Measurements from ENCODE around the gene ZNF600. TPM values are rescaled to one million over a fixed set of nuclear protein-coding genes. Genes with fewer than 3 reads are reported as not detected.
"Not testable (repeated sequence)": the region's sequence is repeated elsewhere in the genome, so short reads cannot be mapped to it uniquely, and the experiment has no call there.

ZNF600 gene
- total and polyA plus RNA-seq, 2 donors = 7.1 to 17.3 TPM

GRCh38 chr19:52809801-52810200 lies 23.2 kb upstream of the ZNF600 start:
- peaks cover 15 to 22% of the 10 kb centered on the region in 2 donors for H3K9me3 ChIP-seq (ENCODE audit: control insufficient read depth in 2 of 2, insufficient read depth in 1 of 2, low read length in 1 of 2)
- DNase-seq (ENCODE audit: low read depth in 6 of 9, low spot score in 9 of 9) = no peak
- no peaks in the 10 kb centered on the region for H3K4me1 ChIP-seq (ENCODE audit: control insufficient read depth in 2 of 2, insufficient read depth in 2 of 2, low read length in 2 of 2)
- no peaks in the 10 kb centered on the region for H3K27me3 ChIP-seq (ENCODE audit: control insufficient read depth in 2 of 2, insufficient read depth in 1 of 2, low read length in 1 of 2)
- H3K4me3 ChIP-seq (ENCODE audit: low read length in 2 of 2) = no peak overlapping the region
- no peak overlapping the region for H3K27ac ChIP-seq (ENCODE audit: low read depth in 1 of 2, low read length in 1 of 2)
- peaks cover 29 to 43% of the 10 kb centered on the region in 2 donors for H3K36me3 ChIP-seq (ENCODE audit: control insufficient read depth in 2 of 2, insufficient read depth in 2 of 2, low read length in 1 of 2)
- WGBS = 97% methylated on average over 32 of the region's 32 CpGs

- not testable (repeated sequence) for H3K4me3 ChIP-seq (ENCODE audit: low read length in 2 of 2)
- H3K9me3 ChIP-seq (ENCODE audit: control insufficient read depth in 2 of 2, insufficient read depth in 1 of 2, low read length in 1 of 2) = peaks cover 26 to 34% of the 10 kb centered on the region in 2 donors
- 97% methylated on average over 9 of the region's 9 CpGs for WGBS
Measured at GRCh38 chr19:52799950-52800640, 13.5 kb upstream of the ZNF600 start.

GRCh38 chr19:52789440-52789839 lies 2.8 kb upstream of the ZNF600 start:
- H3K27me3 ChIP-seq (ENCODE audit: control insufficient read depth in 2 of 2, insufficient read depth in 1 of 2, low read length in 1 of 2) = peaks cover 0 to 2% of the 10 kb centered on the region in 2 donors
- 96% methylated on average over 6 of the region's 6 CpGs for WGBS
- no peak for DNase-seq (ENCODE audit: low read depth in 6 of 9, low spot score in 9 of 9)
- peaks cover 0 to 4% of the 10 kb centered on the region in 2 donors for H3K36me3 ChIP-seq (ENCODE audit: control insufficient read depth in 2 of 2, insufficient read depth in 2 of 2, low read length in 1 of 2)
- H3K9me3 ChIP-seq (ENCODE audit: control insufficient read depth in 2 of 2, insufficient read depth in 1 of 2, low read length in 1 of 2) = peaks cover 0 to 11% of the 10 kb centered on the region in 2 donors
- H3K4me3 ChIP-seq (ENCODE audit: low read length in 2 of 2) = no peak overlapping the region
- H3K27ac ChIP-seq (ENCODE audit: low read depth in 1 of 2, low read length in 1 of 2) = no peak overlapping the region
- peaks cover 4 to 8% of the 10 kb centered on the region in 2 donors for H3K4me1 ChIP-seq (ENCODE audit: control insufficient read depth in 2 of 2, insufficient read depth in 2 of 2, low read length in 2 of 2)

More at GRCh38 chr19:52799950-52800640, 13.5 kb upstream of the ZNF600 start:
- H3K27me3 ChIP-seq (ENCODE audit: control insufficient read depth in 2 of 2, insufficient read depth in 1 of 2, low read length in 1 of 2); H3K4me1 ChIP-seq (ENCODE audit: control insufficient read depth in 2 of 2, insufficient read depth in 2 of 2, low read length in 2 of 2); H3K27ac ChIP-seq (ENCODE audit: low read depth in 1 of 2, low read length in 1 of 2); DNase-seq (ENCODE audit: low read depth in 6 of 9, low spot score in 9 of 9): not testable (repeated sequence)
- peaks cover 31 to 39% of the 10 kb centered on the region in 2 donors for H3K36me3 ChIP-seq (ENCODE audit: control insufficient read depth in 2 of 2, insufficient read depth in 2 of 2, low read length in 1 of 2)

- WGBS = 9% methylated on average over 23 of the region's 23 CpGs
- H3K9me3 ChIP-seq (ENCODE audit: control insufficient read depth in 2 of 2, insufficient read depth in 1 of 2, low read length in 1 of 2) = peaks cover 0 to 4% of the 10 kb centered on the region in 2 donors
- peak overlapping the region in 1 of 2 donors; percentile 68 for H3K27ac ChIP-seq (ENCODE audit: low read depth in 1 of 2, low read length in 1 of 2)
- peaks cover 4 to 8% of the 10 kb centered on the region in 2 donors for H3K4me1 ChIP-seq (ENCODE audit: control insufficient read depth in 2 of 2, insufficient read depth in 2 of 2, low read length in 2 of 2)
- peak overlapping the region; percentile 54 to 75 for H3K4me3 ChIP-seq (ENCODE audit: low read length in 2 of 2)
- peak in 2 of 9 donors; percentile 11 to 16 for DNase-seq (ENCODE audit: low read depth in 6 of 9, low spot score in 9 of 9)
- peaks cover 0 to 2% of the 10 kb centered on the region in 2 donors for H3K27me3 ChIP-seq (ENCODE audit: control insufficient read depth in 2 of 2, insufficient read depth in 1 of 2, low read length in 1 of 2)
- peaks cover 0 to 4% of the 10 kb centered on the region in 2 donors for H3K36me3 ChIP-seq (ENCODE audit: control insufficient read depth in 2 of 2, insufficient read depth in 2 of 2, low read length in 1 of 2)
Measured at GRCh38 chr19:52786078-52786463, 520 bp downstream of the ZNF600 start.

GRCh38 chr19:52785506-52785905 lies 1.1 kb downstream of the ZNF600 start:
- 95% methylated on average over 3 of the region's 3 CpGs for WGBS
- H3K4me3 ChIP-seq (ENCODE audit: low read length in 2 of 2) = peak overlapping the region in 1 of 2 donors; percentile 75
- DNase-seq (ENCODE audit: low read depth in 6 of 9, low spot score in 9 of 9) = no peak
- H3K4me1 ChIP-seq (ENCODE audit: control insufficient read depth in 2 of 2, insufficient read depth in 2 of 2, low read length in 2 of 2) = peaks cover 4 to 8% of the 10 kb centered on the region in 2 donors
- peaks cover 0 to 4% of the 10 kb centered on the region in 2 donors for H3K9me3 ChIP-seq (ENCODE audit: control insufficient read depth in 2 of 2, insufficient read depth in 1 of 2, low read length in 1 of 2)
- no peak overlapping the region for H3K27ac ChIP-seq (ENCODE audit: low read depth in 1 of 2, low read length in 1 of 2)
- H3K27me3 ChIP-seq (ENCODE audit: control insufficient read depth in 2 of 2, insufficient read depth in 1 of 2, low read length in 1 of 2) = peaks cover 0 to 2% of the 10 kb centered on the region in 2 donors
- peaks cover 0 to 4% of the 10 kb centered on the region in 2 donors for H3K36me3 ChIP-seq (ENCODE audit: control insufficient read depth in 2 of 2, insufficient read depth in 2 of 2, low read length in 1 of 2)

GRCh38 chr19:52782864-52783263 lies 3.7 kb downstream of the ZNF600 start:
- H3K4me1 ChIP-seq (ENCODE audit: control insufficient read depth in 2 of 2, insufficient read depth in 2 of 2, low read length in 2 of 2); H3K9me3 ChIP-seq (ENCODE audit: control insufficient read depth in 2 of 2, insufficient read depth in 1 of 2, low read length in 1 of 2); H3K27me3 ChIP-seq (ENCODE audit: control insufficient read depth in 2 of 2, insufficient read depth in 1 of 2, low read length in 1 of 2); H3K36me3 ChIP-seq (ENCODE audit: control insufficient read depth in 2 of 2, insufficient read depth in 2 of 2, low read length in 1 of 2); H3K27ac ChIP-seq (ENCODE audit: low read depth in 1 of 2, low read length in 1 of 2); H3K4me3 ChIP-seq (ENCODE audit: low read length in 2 of 2); DNase-seq (ENCODE audit: low read depth in 6 of 9, low spot score in 9 of 9): not testable (repeated sequence)
- WGBS = over 99% methylated on average over 2 of the region's 2 CpGs

GRCh38 chr19:52778811-52779210 lies 7.8 kb downstream of the ZNF600 start:
- Histone ChIP-seq H3K4me3 (ENCODE audit: low read length in 2 of 2) (no peak overlapping the region), H3K36me3 (ENCODE audit: control insufficient read depth in 2 of 2, insufficient read depth in 2 of 2, low read length in 1 of 2) (peaks cover 0 to 16% of the 10 kb centered on the region in 2 donors), H3K27ac (ENCODE audit: low read depth in 1 of 2, low read length in 1 of 2) (no peak overlapping the region), H3K4me1 (ENCODE audit: control insufficient read depth in 2 of 2, insufficient read depth in 2 of 2, low read length in 2 of 2) (no peaks in the 10 kb centered on the region), H3K27me3 (ENCODE audit: control insufficient read depth in 2 of 2, insufficient read depth in 1 of 2, low read length in 1 of 2) (no peaks in the 10 kb centered on the region), H3K9me3 (ENCODE audit: control insufficient read depth in 2 of 2, insufficient read depth in 1 of 2, low read length in 1 of 2) (no peaks in the 10 kb centered on the region)
- DNase-seq (ENCODE audit: low read depth in 6 of 9, low spot score in 9 of 9) = no peak
- WGBS = 50% methylated on average over 3 of the region's 3 CpGs

GRCh38 chr19:52756447-52756846 lies 30.1 kb downstream of the ZNF600 start:
- WGBS = 96% methylated on average over 2 of the region's 2 CpGs
- H3K27ac ChIP-seq (ENCODE audit: low read depth in 1 of 2, low read length in 1 of 2); H3K9me3 ChIP-seq (ENCODE audit: control insufficient read depth in 2 of 2, insufficient read depth in 1 of 2, low read length in 1 of 2); H3K4me1 ChIP-seq (ENCODE audit: control insufficient read depth in 2 of 2, insufficient read depth in 2 of 2, low read length in 2 of 2); DNase-seq (ENCODE audit: low read depth in 6 of 9, low spot score in 9 of 9); H3K36me3 ChIP-seq (ENCODE audit: control insufficient read depth in 2 of 2, insufficient read depth in 2 of 2, low read length in 1 of 2); H3K4me3 ChIP-seq (ENCODE audit: low read length in 2 of 2); H3K27me3 ChIP-seq (ENCODE audit: control insufficient read depth in 2 of 2, insufficient read depth in 1 of 2, low read length in 1 of 2): not testable (repeated sequence)

GRCh38 chr19:52749780-52750179 lies 36.8 kb downstream of the ZNF600 start:
- Histone ChIP-seq H3K4me3 (ENCODE audit: low read length in 2 of 2) (no peak overlapping the region), H3K36me3 (ENCODE audit: control insufficient read depth in 2 of 2, insufficient read depth in 2 of 2, low read length in 1 of 2) (no peaks in the 10 kb centered on the region), H3K27ac (ENCODE audit: low read depth in 1 of 2, low read length in 1 of 2) (no peak overlapping the region), H3K27me3 (ENCODE audit: control insufficient read depth in 2 of 2, insufficient read depth in 1 of 2, low read length in 1 of 2) (no peaks in the 10 kb centered on the region), H3K4me1 (ENCODE audit: control insufficient read depth in 2 of 2, insufficient read depth in 2 of 2, low read length in 2 of 2) (no peaks in the 10 kb centered on the region), H3K9me3 (ENCODE audit: control insufficient read depth in 2 of 2, insufficient read depth in 1 of 2, low read length in 1 of 2) (no peaks in the 10 kb centered on the region)
- no peak for DNase-seq (ENCODE audit: low read depth in 6 of 9, low spot score in 9 of 9)
- WGBS = 66% methylated on average over 4 of the region's 4 CpGs
